Right lobe of liver (tissue), 4 donors: ENCODE results near the gene SS18.

Experiments used
- CTCF ChIP-seq, 4 donors: fragments of 200-600 bp in 3 of 4; fragments of 450-650 bp in 1 of 4; IDR thresholded peaks; one replicate each; pipeline versions ENCODE4 v1.5.1 to v1.8.0; 2016 to 2022; ENCODE audit warnings: antibody characterized with exemption in 4 of 4, mild to moderate bottlenecking in 2 of 4
- POLR2A ChIP-seq: fragments of 450-650 bp; IDR thresholded peaks from one replicate; pipeline ENCODE4 v1.6.1; 2017; ENCODE audit warnings: antibody characterized with exemption, mild to moderate bottlenecking
- donor health status: DM: no; HTN: no; CAD: no.
- donor health status: DM: no; HTN: no; CAD: no.
- donor health status: DM: no; HTN: yes; CAD: no.

- TF ChIP-seq CTCF (IDR thresholded peaks at IDR 0.05) (no peak), POLR2A (no peak)
Measured at GRCh38 chr18:25985707-25986394, 104.6 kb downstream of the SS18 start.
